GM11168 (cell line): ENCODE measurements around the gene TCIRG1.

Experiments used
- in situ Hi-C: fragments of 300-500 bp; cut with MboI; formaldehyde crosslinking; loops from one replicate; pipeline ENCODE4 v1.12.0; 2022; ENCODE audit warnings: low sequenced_read_pairs; ENCODE audit not compliant: unreplicated experiment

TCIRG1 gene

DNA sequence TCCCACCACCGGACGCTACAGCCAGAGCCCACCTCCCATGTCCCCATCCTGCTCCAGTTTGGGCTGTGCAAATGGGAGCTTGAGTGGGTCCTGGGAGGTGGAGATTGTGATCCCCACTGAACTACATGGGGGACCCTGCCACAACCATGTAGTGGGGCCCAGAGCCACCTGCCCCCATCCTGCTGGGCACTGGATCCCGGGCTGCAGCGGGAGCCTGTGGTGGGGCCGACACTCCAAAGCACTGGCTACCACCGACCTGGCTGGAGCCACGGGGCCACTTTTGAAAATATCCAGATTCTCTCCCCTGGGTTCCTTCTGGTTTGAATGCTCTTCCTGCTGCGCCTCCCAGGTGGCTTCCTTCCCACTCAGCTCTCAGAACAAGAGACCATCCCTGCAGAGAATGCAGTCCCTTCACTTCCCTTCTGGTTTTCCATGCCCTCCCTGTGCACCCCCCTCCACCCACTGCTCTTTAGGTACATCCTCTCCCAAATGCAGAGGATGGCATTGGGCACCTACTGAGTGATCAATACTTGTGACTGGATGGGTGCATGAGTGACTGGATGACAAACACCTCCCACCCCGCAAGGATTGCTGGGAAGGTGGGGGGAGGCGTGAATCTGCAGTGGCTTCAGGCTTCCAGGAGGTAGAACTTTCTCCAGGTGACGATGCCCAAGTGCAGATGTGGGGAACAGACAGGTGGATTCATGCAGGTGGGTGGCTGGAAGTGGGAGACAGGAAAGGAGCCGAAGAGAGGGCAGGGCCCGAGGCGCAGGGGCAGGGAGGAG, 34.1 kb upstream of the TCIRG1 start:
- in situ Hi-C loops, result no loop called here

GRCh38 chr11:68006606-68007166, 32.1 kb upstream of the TCIRG1 start:
- in situ Hi-C loops, result no loop called here

DNA sequence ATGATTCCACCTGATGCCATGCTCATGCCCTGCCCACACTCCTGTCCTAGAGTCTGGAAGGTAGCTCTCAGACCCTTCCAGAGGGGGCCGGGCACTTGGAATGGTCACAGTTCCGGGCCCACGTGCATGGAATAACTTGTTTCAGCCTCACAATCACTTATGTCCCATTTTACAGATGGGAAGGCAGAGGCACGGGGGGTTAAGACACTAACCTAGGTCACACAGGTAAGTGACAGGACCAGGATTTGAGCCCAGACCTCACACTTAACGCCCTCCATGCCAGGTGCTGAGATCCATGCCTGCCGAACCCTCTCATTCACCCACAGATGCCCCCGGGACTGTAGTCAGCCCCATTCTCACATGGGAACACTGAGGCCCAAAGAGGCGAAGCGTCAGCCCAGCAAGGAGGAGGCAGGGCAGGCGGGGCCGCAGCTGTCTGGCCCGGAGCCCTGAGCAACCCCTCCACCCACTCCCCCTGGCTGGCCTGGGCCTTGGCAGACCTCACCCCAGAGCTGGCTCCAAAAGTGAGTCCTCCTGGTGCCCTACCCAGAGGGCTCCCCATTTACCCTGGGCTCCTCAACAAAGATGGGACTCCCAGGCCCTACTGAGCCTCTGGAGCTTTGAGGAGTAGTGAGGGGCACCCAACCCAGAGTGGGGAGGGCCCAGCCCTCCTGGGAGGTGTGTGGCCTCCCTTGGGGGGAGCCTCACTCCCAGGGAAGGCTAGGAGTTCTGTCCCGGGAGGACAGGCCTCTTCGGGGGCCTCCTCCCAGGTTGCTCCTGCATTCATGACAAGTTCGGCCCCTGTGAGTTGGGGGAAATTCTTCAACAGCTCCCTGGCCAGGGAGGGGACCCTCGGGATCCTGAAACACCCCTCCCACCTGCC, 31.1 kb upstream of the TCIRG1 start:
- in situ Hi-C loops, result no loop called here

DNA sequence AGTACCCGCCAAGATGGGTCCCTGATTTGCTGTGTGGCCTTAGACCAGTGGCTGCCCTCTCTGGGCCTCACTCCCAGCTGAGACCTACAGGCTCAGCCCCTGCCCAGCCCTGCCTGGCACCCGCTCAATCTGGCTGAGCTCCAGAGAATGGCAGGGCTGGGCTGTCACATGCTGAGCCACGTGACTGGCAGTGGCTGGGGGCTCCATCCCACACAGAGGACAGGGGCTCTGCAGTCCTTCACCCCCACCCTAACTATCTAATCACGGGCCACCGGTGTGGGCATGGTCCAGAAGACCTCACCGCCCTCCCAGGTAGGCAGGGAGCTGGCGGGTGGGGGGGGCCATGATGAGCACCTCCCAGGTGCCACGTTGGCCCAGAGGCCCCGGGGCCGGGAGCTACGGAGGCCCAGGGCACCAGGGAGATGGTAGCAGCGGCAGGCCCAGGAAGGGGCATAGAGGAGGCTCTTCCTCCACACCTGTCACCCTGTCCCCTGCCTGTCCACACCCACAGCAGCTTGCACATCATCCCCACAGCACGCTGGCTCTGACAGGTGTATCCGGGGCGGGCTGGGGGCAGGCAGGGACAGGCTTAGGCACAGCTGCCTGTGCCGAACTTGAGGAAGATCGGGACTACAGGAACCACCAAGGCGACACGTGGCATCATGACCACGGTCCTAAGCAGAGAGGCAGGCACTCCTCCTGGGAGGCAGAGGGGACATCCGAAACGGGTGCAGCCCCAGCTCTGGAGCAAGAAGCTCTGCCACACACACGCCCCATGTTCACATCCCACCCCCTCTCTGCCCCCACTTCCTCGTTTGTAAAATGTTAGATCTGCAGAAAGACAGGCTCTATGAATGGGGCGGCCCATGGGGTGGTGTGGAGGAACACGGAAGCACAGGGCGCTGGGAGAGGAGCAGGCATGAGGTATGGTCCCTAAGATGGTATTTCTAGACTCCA, 30.2 kb upstream of the TCIRG1 start:
- in situ Hi-C loops, result no loop called here

DNA sequence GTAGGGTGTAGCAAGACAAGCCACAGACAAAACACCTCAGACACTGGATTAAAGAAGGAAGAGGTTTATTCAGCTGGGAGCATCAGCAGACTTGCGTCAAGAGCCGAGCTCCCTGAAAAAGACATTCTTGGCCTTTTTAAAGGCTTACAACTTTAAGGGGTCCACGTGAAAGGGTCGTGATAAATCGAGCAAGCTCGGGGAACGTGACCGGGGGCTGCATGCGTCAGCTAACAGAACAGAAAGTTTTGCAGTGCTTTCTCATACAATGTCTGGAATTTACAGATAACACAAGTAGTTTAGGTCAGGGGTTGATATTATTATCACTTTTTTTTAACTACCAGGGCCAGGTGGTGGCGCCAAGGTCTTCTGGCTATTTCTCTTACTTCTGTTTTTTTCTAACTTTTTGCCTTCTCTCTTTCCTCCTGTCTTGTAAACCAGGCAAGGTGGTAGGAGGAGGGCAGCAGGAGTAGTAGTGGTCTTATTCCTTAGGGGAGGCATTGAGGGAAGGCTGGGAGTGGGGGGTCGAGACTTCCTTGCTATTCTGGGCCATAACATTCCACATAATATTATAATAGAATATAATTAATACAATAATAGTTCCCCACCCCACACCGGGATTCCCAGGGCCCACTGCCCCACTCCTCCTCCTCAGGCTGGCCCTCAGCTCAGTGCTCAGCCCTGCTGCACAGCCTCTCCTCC, 29.3 kb upstream of the TCIRG1 start:
- in situ Hi-C loops, result no loop called here

DNA sequence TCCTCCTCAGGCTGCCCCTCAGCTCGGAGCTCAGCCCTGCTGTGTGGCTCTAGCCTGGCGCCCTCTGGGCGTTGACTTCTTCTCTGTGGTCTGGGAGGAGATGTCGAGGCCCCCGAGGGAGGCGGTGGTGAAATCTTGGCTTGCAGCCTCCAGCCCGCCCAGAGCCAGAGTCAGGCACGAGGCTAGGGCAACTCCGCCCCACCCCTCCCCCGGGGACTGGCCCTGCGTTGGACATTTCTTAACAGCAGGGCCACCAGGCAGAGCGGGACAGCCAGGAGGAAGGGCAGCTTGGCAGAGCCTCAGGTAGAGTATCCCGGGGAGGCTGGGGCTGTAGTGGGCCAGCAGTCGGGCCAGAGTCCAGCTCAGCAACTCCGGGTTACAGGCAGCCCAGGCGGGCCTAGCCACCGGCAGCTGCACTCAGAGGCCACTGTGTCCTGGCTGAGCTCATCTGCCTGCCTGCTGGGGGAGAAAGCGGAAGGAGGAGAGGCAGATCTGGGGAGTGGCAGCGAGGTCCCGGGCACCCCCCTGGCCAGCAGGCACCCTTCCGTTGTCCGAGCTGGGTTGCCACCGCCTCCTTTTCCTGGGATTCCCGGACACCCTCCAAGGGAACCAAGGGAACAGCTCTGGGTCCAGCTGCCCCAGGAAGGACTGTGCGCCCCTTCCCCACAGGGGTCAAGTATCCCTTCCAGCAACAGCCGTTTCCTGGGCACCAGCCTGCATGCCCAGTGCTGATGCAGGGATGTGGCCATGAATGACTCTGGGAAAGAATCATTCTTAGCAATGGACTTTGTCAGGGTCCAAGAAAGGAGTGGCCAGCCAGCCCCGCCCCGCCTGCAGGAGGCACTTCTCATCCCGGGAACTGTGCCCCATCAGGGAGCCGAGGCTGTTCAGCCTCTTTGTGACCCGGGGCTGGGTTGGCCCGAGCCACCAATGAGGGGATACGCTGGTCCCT, 28.5 kb upstream of the TCIRG1 start, which contains the start of gene ALDH3B1:
Gene ALDH3B1 (plus strand): TSS at position 238 of the 952 bp plus-strand sequence. CDS start 4,971 bp downstream, outside the sequence.
- in situ Hi-C loops, result no loop called here

GRCh38 chr11:68011051-68011943, 27.5 kb upstream of the TCIRG1 start:
- in situ Hi-C loops, result no loop called here

DNA sequence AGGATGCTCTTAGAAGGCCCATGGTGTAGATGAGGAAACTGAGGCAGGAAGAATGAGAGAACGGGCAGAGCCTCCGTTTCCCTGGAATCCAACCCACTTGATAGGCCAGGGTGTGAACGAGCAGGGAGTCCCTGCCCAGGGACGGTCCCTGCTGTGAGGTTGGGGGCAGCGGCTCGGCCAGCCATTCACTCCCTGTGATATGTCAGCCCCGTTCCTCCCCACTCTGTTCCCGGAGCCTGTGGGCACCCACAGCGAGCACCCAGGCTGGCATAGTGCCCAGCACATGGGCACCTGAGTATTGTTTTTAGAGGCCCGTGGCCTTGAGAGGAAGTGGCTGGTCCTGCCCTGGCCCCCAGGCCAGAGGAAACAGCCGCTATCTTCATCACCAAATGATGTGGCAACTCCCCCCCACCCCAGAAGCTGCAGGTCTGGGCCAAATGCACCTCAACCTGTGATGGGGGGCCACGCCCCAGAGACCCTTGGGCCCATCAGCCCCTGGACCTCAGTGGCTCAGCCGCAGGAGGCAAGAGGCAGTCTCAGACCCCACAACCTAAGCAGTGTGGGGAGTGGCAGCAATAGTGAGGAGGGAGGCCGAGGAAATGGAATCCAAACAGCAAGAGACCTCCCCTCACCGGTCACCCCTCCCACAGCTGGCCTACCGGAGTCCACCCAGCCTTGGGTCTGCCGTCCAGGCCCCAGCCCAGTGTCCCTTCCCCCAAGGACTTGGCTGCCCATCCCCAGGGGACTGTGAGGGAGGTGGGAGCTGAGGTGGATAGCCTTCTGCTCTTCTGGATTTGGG, 26.6 kb upstream of the TCIRG1 start:
- in situ Hi-C loops, result no loop called here

DNA sequence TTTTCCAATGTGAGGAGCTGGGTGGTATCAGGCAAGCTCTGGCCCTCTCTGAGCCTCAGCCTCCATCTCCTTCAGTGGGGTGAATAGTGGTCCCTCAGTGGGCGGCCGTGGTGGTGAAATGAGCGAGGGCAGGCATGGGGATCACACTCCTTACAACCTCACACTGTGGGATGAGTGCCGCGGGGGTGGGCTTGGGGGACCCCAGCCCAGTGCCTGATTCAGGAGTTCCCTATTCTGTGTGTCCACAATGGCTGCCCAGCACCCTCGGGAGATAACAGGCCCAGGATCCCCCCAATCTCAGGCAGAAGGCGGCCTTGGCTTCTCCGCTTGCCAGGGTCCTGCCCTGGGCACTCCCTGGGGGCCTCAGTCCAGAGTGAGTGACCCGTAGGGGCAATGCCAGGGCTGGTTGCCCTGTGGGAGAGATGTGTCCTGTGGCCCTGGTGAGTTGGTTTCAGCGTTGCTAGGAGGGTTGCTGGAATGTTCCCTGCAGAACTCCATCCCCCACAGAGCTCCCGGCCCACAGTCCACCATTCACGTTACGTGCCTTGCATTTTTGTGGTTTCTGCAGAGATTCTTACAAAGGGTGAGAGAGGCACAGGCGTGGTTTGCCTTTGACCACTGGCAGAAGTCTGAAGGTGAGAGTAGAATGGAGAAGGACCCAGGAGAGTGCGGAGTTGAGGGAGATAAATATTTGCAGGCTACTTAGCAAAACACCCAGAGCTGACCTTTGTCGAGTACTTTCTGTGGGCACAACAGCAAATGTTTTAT, 25.8 kb upstream of the TCIRG1 start:
- in situ Hi-C loops, result no loop called here

- in situ Hi-C loops, result no loop called here
These were observed 25.1 kb upstream of the TCIRG1 start for GRCh38 chr11:68013611-68014156.

GRCh38 chr11:68014157-68014946, 24.5 kb upstream of the TCIRG1 start:
- in situ Hi-C loops, result no loop called here

DNA sequence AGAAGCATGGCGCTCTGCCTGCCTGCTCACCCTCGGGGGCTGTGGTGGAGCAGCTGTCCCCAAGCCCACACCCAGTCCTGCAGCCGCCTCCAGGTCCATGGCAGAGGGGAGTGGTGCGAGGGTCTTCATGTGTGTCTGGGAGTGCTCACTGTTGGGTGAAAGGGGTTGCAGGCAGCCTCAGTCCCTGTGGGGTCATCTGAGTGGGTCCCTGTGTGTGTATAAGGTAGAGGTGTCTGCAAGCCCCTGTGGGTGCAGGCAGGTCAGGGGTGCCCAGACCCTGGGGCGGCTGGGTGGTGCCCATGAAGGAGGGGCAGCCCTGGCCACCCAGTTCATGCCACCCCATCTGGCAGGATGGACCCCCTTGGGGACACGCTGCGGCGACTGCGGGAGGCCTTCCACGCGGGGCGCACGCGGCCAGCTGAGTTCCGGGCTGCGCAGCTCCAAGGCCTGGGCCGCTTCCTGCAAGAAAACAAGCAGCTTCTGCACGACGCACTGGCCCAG, 23.8 kb upstream of the TCIRG1 start:
- in situ Hi-C loops, result no loop called here

- in situ Hi-C loops, result no loop called here
These were observed 23.4 kb upstream of the TCIRG1 start for GRCh38 chr11:68015467-68015866.

DNA sequence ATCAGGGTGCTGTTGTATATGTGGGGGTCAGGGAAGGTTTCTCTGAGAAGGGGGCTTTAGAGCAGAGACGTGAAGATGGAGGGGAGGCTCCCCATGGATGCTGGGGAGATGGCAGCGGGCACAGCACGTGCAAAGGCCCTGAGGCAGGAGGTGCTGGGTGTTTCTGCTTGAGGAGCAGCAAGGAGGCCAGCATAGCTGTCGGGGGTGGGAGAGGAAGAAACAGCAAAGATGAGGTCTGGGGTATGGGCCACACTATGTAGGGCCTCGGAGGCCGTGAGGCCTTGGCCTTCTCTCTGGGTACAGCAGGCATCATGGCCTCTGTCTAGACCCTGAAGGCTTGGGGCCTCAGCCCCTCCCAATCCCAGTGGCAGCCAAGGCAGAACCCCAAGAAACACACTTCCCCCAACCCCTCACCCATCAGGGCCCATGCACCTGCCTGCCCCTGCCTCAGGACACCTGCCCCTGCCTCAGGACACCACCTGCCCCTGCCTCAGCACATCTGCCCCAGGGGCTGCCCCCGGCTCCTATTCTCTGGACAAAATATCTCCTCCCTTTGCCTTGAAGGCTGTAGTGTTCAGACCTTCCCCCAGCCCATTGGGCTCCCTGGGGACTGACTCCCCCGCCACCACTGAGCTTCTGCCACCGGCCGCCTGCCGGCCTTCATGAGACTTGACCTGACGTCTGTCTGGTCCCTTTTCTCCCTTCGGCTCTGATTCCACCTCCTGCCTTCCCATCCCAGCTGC, 22.5 kb upstream of the TCIRG1 start:
- in situ Hi-C loops, result no loop called here
